MM.1S (cell line): Measurements from ENCODE around the gene GRM1.

Experiments used
- DNase-seq: peaks from one replicate; pipeline ENCODE4 v3.0.0-alpha.2; 2015
- H2AFZ ChIP-seq: fragments of 300-600 bp; sonication (generic); 2 replicates; pipeline ENCODE4 v1.6.0; 2016; ENCODE audit warnings: antibody characterized with exemption, low read length
- H3F3A ChIP-seq: fragments of 300-600 bp; sonication (generic); 2 replicates; pipeline ENCODE4 v1.6.1; 2016; ENCODE audit warnings: mild to moderate bottlenecking, antibody characterized with exemption, low read length, moderate library complexity, mixed read lengths; ENCODE audit not compliant: insufficient read depth
- H3K27ac ChIP-seq: fragments of 300-600 bp; sonication (generic); 2 replicates; pipeline ENCODE4 v1.5.1; 2016; ENCODE audit warnings: mild to moderate bottlenecking, low read length
- H3K27me3 ChIP-seq: fragments of 300-600 bp; sonication (generic); replicated peaks from 2 replicates; pipeline ENCODE4 v1.6.0; 2016; ENCODE audit warnings: low read length; ENCODE audit not compliant: insufficient read depth
- H3K36me3 ChIP-seq: fragments of 300-600 bp; sonication (generic); replicated peaks from 2 replicates; pipeline ENCODE4 v1.6.1; 2016; ENCODE audit warnings: mild to moderate bottlenecking, low read length, mixed read lengths; ENCODE audit not compliant: insufficient read depth
- H3K4me1 ChIP-seq: fragments of 300-600 bp; sonication (generic); 2 replicates; pipeline ENCODE4 v1.6.1; 2016; ENCODE audit warnings: low read length, mixed read lengths
- H3K4me2 ChIP-seq: fragments of 300-600 bp; sonication (generic); 2 replicates; pipeline ENCODE4 v1.6.0; 2016; ENCODE audit warnings: low read depth, low read length
- H3K4me3 ChIP-seq: fragments of 300-600 bp; sonication (generic); 2 replicates; pipeline ENCODE4 v1.5.1; 2016; ENCODE audit warnings: low read length, mixed read lengths
- H3K79me2 ChIP-seq: fragments of 300-600 bp; sonication (generic); 2 replicates; pipeline ENCODE4 v1.6.1; 2016; ENCODE audit warnings: mixed run types, low read length, mixed read lengths
- H3K9ac ChIP-seq: fragments of 300-600 bp; sonication (generic); 2 replicates; pipeline ENCODE4 v1.6.1; 2016; ENCODE audit warnings: low read length, mixed read lengths
- H3K9me2 ChIP-seq: fragments of 300-600 bp; sonication (generic); replicated peaks from 2 replicates; pipeline ENCODE4 v1.6.1; 2016; ENCODE audit warnings: mild to moderate bottlenecking, low read length, mixed read lengths; ENCODE audit not compliant: insufficient read depth
- H3K9me3 ChIP-seq: fragments of 300-600 bp; sonication (generic); replicated peaks from 2 replicates; pipeline ENCODE4 v1.6.1; 2016; ENCODE audit warnings: mild to moderate bottlenecking, low read length, mixed read lengths; ENCODE audit not compliant: insufficient read depth
- H4K20me1 ChIP-seq: fragments of 300-600 bp; sonication (generic); 2 replicates; pipeline ENCODE4 v1.6.1; 2016; ENCODE audit warnings: mild to moderate bottlenecking, low read length, moderate library complexity, mixed read lengths; ENCODE audit not compliant: insufficient read depth
- CTCF ChIP-seq: fragments of 300-600 bp; sonication (generic); IDR thresholded peaks from 2 replicates; pipeline ENCODE4 v1.5.1; 2016; ENCODE audit warnings: antibody characterized with exemption, low read length, mixed read lengths
- EZH2 ChIP-seq: fragments of 300-600 bp; sonication (generic); optimal IDR thresholded peaks from 2 replicates; pipeline ENCODE3; 2017; ENCODE audit warnings: low read depth, mild to moderate bottlenecking, antibody characterized with exemption, low read length, mixed read lengths
- EZH2phosphoT487 ChIP-seq: fragments of 300-600 bp; sonication (generic); IDR thresholded peaks from 2 replicates; pipeline ENCODE4 v1.6.1; 2018; ENCODE audit warnings: antibody characterized with exemption, low read length

Gene GRM1

GRCh38 chr6:146347690-146348089, 318.8 kb downstream of the GRM1 start:
- Histone ChIP-seq H3K4me3 (no peak overlapping the region), H2AFZ (no peak overlapping the region), H3K4me1 (no peaks in the 10 kb centered on the region), H3K79me2 (no peaks in the 10 kb centered on the region), H3K36me3 (no peaks in the 10 kb centered on the region), H3K27me3 (no peaks in the 10 kb centered on the region), H3F3A (no peaks in the 10 kb centered on the region), H3K4me2 (no peak overlapping the region), H3K9me2 (no peaks in the 10 kb centered on the region), H3K27ac (no peak overlapping the region), H3K9ac (no peak overlapping the region), H4K20me1 (no peaks in the 10 kb centered on the region), H3K9me3 (no peaks in the 10 kb centered on the region)
- no peak for DNase-seq
- TF ChIP-seq EZH2phosphoT487, result no peak
- no peak for TF ChIP-seq CTCF
- no peak for TF ChIP-seq EZH2

DNA sequence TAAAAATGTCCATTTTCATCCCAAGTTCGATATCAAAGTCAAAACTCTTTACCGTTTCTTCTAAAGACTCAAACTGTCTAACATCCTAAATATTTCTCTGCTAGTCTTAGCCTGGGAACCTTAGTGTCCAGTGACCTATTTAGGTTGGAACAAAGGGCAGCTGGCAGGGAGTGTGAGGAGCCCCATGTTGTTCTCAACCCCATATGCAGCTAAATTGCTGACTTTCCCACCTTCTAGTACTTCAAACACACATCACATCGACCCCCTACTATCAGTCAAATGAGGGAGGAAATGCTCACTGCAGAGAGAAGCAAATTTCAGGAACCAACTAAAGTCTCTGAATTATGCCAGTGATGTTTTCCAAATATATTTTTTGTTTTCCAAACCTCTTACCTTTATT, 322.2 kb downstream of the GRM1 start:
- Histone ChIP-seq H3K9ac (no peak overlapping the region), H3K36me3 (no peaks in the 10 kb centered on the region), H3K4me3 (no peak overlapping the region), H3K79me2 (no peaks in the 10 kb centered on the region), H3K9me3 (no peaks in the 10 kb centered on the region), H3K27ac (no peak overlapping the region), H2AFZ (no peak overlapping the region), H3F3A (no peaks in the 10 kb centered on the region), H3K27me3 (no peaks in the 10 kb centered on the region), H3K9me2 (no peaks in the 10 kb centered on the region), H4K20me1 (no peaks in the 10 kb centered on the region), H3K4me1 (no peaks in the 10 kb centered on the region), H3K4me2 (no peak overlapping the region)
- no peak for DNase-seq
- TF ChIP-seq EZH2 (no peak), CTCF (no peak), EZH2phosphoT487 (no peak)

- H3F3A ChIP-seq, result no peaks in the 10 kb centered on the region
- no peak for DNase-seq
- no peak overlapping the region for H3K9ac ChIP-seq
- H3K9me2 ChIP-seq, result no peaks in the 10 kb centered on the region
- no peaks in the 10 kb centered on the region for H3K79me2 ChIP-seq
- no peaks in the 10 kb centered on the region for H3K36me3 ChIP-seq
- H3K9me3 ChIP-seq, result no peaks in the 10 kb centered on the region
- no peak for TF ChIP-seq CTCF
- no peak for TF ChIP-seq EZH2phosphoT487
- TF ChIP-seq EZH2, result no peak
- no peak overlapping the region for H3K27ac ChIP-seq
- H3K27me3 ChIP-seq, result no peaks in the 10 kb centered on the region
- H4K20me1 ChIP-seq, result no peaks in the 10 kb centered on the region
- H2AFZ ChIP-seq, result no peak overlapping the region
- no peak overlapping the region for H3K4me3 ChIP-seq
- H3K4me2 ChIP-seq, result no peak overlapping the region
- H3K4me1 ChIP-seq, result no peaks in the 10 kb centered on the region
Observed at GRCh38 chr6:146352163-146352562, 323.3 kb downstream of the GRM1 start.
